HepG2 (cell line): Measurements from ENCODE around the gene CYP46A1. TPM values are rescaled to one million over a fixed set of nuclear protein-coding genes. Genes with fewer than 3 reads are reported as not detected.
A peak's percentile ranks its signal among the peaks of the same experiment; 100 is the strongest.

Source experiments
- ATAC-seq: fragments of 200-7000 bp; cut with Tn5 transposase; 3 replicates; pipeline ENCODE4 v1.9.1; 2020; ENCODE audit warnings: mild to moderate bottlenecking, moderate library complexity
- BruUV-seq: library from RNA; stranded (reverse); fragments of 400-500 nt; replicated peaks from 2 replicates; lab custom pipeline; 2021; lab: Mats Ljungman, UMichigan
- CTCF ChIA-PET: fragments of 300-600 bp; formaldehyde crosslinking; extraction: SDS; loops from one replicate; lab custom pipeline; 2021; ENCODE audit warnings: low total read pairs, inconsistent platforms, low intra/inter-chr PET ratio; lab: Yijun Ruan, JAX
- POLR2A ChIA-PET: fragments of 350-600 bp; sonication (Branson Sonifier 250); formaldehyde crosslinking; loops from one replicate; lab custom pipeline; 2020; ENCODE audit warnings: antibody characterized with exemption, inconsistent platforms; lab: Yijun Ruan, JAX
- DNase-seq: peaks from one replicate; pipeline ENCODE4 v3.0.0-alpha.2; 2015; ENCODE audit warnings: low spot score
- FAIRE-seq: peaks from 3 replicates; lab custom pipeline; 2011; peaks lifted over from hg19 to GRCh38; lab: Jason Lieb, UNC
- H2AFZ ChIP-seq: one replicate; pipeline ENCODE4 v1.6.1; 2011; ENCODE audit warnings: low read length, inconsistent platforms
- H3K27ac ChIP-seq: fragments of 300-600 bp; 3 replicates; pipeline ENCODE4 v1.8.0; 2011; ENCODE audit warnings: mixed run types, mild to moderate bottlenecking, mixed read lengths, low read length, inconsistent platforms; ENCODE audit not compliant: insufficient read depth; ENCODE audit errors: extremely low read length
- H3K27me3 ChIP-seq, 2 experiments: fragments of 200-600 bp in 1 of 2; 2 replicates in 1 of 2; 3 replicates in 1 of 2; pipeline versions ENCODE4 v1.6.0 to v1.8.0; 2011; ENCODE audit warnings: low read length in 2 of 2, mild to moderate bottlenecking in 2 of 2, moderate library complexity in 2 of 2, inconsistent platforms in 1 of 2; ENCODE audit not compliant: insufficient read depth in 2 of 2, control insufficient read depth in 1 of 2
- H3K36me3 ChIP-seq, 2 experiments: fragments of 200-600 bp in 1 of 2; replicated peaks in 1 of 2; 2 replicates in 1 of 2; 3 replicates in 1 of 2; pipeline versions ENCODE4 v1.5.1 to v1.8.0; 2011; ENCODE audit warnings: low read length in 2 of 2, inconsistent platforms in 1 of 2; ENCODE audit not compliant: insufficient read depth in 2 of 2, control insufficient read depth in 1 of 2
- H3K4me1 ChIP-seq: 2 replicates; pipeline ENCODE4 v1.5.1; 2012; ENCODE audit warnings: low read length, inconsistent platforms; ENCODE audit not compliant: insufficient read depth
- H3K4me2 ChIP-seq: 2 replicates; pipeline ENCODE4 v1.6.0; 2011; ENCODE audit warnings: low read depth, low read length, inconsistent platforms
- H3K4me3 ChIP-seq, 3 experiments: fragments of 200-600 bp in 1 of 3; sonication (generic), shearing (Covaris generic) in 1 of 3; replicated peaks in 1 of 3; 2 replicates each; pipeline ENCODE4 v1.5.1; 2011 to 2016; ENCODE audit warnings: low read length in 3 of 3, inconsistent platforms in 2 of 3, low read depth in 2 of 3, mild to moderate bottlenecking in 2 of 3, control low read depth in 1 of 3, mixed read lengths in 1 of 3; ENCODE audit not compliant: insufficient read depth in 1 of 3
- H3K79me2 ChIP-seq: one replicate; pipeline ENCODE4 v1.6.1; 2011; ENCODE audit warnings: low read length, inconsistent platforms; ENCODE audit not compliant: insufficient read depth
- H3K9ac ChIP-seq: 2 replicates; pipeline ENCODE4 v1.6.0; 2011; ENCODE audit warnings: mild to moderate bottlenecking, low read depth, low read length, inconsistent platforms; ENCODE audit not compliant: insufficient read depth
- H3K9me3 ChIP-seq: 2 replicates; pipeline ENCODE4 v1.5.1; 2012; ENCODE audit warnings: mild to moderate bottlenecking, low read length
- H4K20me1 ChIP-seq: 2 replicates; pipeline ENCODE4 v1.6.0; 2011; ENCODE audit warnings: inconsistent platforms, mild to moderate bottlenecking, low read length, moderate library complexity; ENCODE audit not compliant: insufficient read depth
- CHD2 ChIP-seq: IDR thresholded peaks from 2 replicates; pipeline ENCODE4 v1.6.1; 2011; ENCODE audit warnings: low read depth, low read length, improper control_type of control experiment
- SMARCE1 ChIP-seq: fragments of 450-650 bp; IDR thresholded peaks from 2 replicates; pipeline ENCODE4 v1.6.1; 2017; ENCODE audit warnings: borderline replicate concordance
- ZFP1 ChIP-seq: IDR thresholded peaks from 2 replicates; pipeline ENCODE4 v1.6.1; 2016
- ZNF441 ChIP-seq: sonication (generic); formaldehyde crosslinking; IDR thresholded peaks from 2 replicates; pipeline ENCODE4 v1.7.0; 2021; ENCODE audit warnings: missing genetic modification reagents, borderline replicate concordance
- WGBS: methylation state at CpG from one replicate; pipeline ENCODE4 v1.1.6; 2017; ENCODE audit warnings: low lambda C conversion rate; 5-methylcytosine and 5-hydroxymethylcytosine counted together
- in situ Hi-C: cut with HindIII; loops from 2 replicates; pipeline ENCODE4 v1.10.0; 2017; ENCODE audit warnings: low pct_unique_long_range_greater_than_20kb; ENCODE audit not compliant: extremely low pct_ligation_motif_present
- intact Hi-C: fragments of 100-400 bp; cut with micrococcal nuclease; formaldehyde crosslinking; loops from one replicate; pipeline ENCODE4 v1.10.0; 2022; ENCODE audit not compliant: unreplicated experiment
- polyA plus RNA-seq, 8 experiments: library from polyadenylated mRNA; depleted of rRNA in 3 of 8; stranded (reverse) in 7 of 8; unstranded in 1 of 8; fragments of >200 nt; fragmentation: Illumina TruSeq in 4 of 8; extraction: Trizol in 4 of 8; gene quantifications; 2 replicates each; pipeline versions ENCODE4 v1.2.1 to v1.2.3, GENCODE V29; 2011 to 2016; ENCODE audit warnings: low read depth in 4 of 8, missing spikeins in 1 of 8, mixed read lengths in 1 of 8; ENCODE audit not compliant: insufficient read depth in 1 of 8
- total RNA-seq, 5 experiments: library from RNA; depleted of rRNA; stranded (reverse); fragments of >200 nt; fragmentation: Illumina TruSeq; extraction: Trizol; gene quantifications; 2 replicates each; pipeline ENCODE4 v1.2.3, GENCODE V29; 2016; ENCODE audit warnings: low read depth in 1 of 5
- TF ChIP-seq, protein P1 (sequence below): sonication (generic); formaldehyde crosslinking; IDR thresholded peaks from 2 replicates; pipeline ENCODE4 v1.5.0; 2020; ENCODE audit warnings: mild to moderate bottlenecking, missing genetic modification reagents, borderline replicate concordance

Gene CYP46A1
- total and polyA plus RNA-seq, 2 of the 13 experiments (the other 11 are each of a cell fraction or from before 2014, with no cell fraction given): not detected

GRCh38 chr14:99662846-99663245 is 21.3 kb upstream of the CYP46A1 start:
- CTCF ChIA-PET: no interaction called here
- H3K27me3 ChIP-seq: peaks cover 4 to 21% of the 10 kb centered on the region in 2 experiments; a peak in 3 of 5 replicates
- intact Hi-C loops (no loop called here), in situ Hi-C loops (no loop called here)
- H3K79me2 ChIP-seq: no peaks in the 10 kb centered on the region
- ATAC-seq (no peak; the same call in 2 of the 3 replicates), FAIRE-seq (no peak), DNase-seq (no peak)
- no peak overlapping the region for H3K9ac ChIP-seq
- H3K4me1 ChIP-seq: peaks cover 37% of the 10 kb centered on the region
- H3K4me2 ChIP-seq: peak overlapping the region; percentile 52
- peak overlapping the region; percentile 44 for H2AFZ ChIP-seq
- BruUV-seq: no TSS peak
- no peaks in the 10 kb centered on the region for H3K36me3 ChIP-seq
- H3K9me3 ChIP-seq: no peaks in the 10 kb centered on the region
- peak overlapping the region in 2 of 3 experiments; percentile 14 to 27; a peak in 3 of 6 replicates for H3K4me3 ChIP-seq
- no peaks in the 10 kb centered on the region for H4K20me1 ChIP-seq
- TF ChIP-seq CHD2: no peak
- TF ChIP-seq SMARCE1: no peak
- TF ChIP-seq, protein P1, sequence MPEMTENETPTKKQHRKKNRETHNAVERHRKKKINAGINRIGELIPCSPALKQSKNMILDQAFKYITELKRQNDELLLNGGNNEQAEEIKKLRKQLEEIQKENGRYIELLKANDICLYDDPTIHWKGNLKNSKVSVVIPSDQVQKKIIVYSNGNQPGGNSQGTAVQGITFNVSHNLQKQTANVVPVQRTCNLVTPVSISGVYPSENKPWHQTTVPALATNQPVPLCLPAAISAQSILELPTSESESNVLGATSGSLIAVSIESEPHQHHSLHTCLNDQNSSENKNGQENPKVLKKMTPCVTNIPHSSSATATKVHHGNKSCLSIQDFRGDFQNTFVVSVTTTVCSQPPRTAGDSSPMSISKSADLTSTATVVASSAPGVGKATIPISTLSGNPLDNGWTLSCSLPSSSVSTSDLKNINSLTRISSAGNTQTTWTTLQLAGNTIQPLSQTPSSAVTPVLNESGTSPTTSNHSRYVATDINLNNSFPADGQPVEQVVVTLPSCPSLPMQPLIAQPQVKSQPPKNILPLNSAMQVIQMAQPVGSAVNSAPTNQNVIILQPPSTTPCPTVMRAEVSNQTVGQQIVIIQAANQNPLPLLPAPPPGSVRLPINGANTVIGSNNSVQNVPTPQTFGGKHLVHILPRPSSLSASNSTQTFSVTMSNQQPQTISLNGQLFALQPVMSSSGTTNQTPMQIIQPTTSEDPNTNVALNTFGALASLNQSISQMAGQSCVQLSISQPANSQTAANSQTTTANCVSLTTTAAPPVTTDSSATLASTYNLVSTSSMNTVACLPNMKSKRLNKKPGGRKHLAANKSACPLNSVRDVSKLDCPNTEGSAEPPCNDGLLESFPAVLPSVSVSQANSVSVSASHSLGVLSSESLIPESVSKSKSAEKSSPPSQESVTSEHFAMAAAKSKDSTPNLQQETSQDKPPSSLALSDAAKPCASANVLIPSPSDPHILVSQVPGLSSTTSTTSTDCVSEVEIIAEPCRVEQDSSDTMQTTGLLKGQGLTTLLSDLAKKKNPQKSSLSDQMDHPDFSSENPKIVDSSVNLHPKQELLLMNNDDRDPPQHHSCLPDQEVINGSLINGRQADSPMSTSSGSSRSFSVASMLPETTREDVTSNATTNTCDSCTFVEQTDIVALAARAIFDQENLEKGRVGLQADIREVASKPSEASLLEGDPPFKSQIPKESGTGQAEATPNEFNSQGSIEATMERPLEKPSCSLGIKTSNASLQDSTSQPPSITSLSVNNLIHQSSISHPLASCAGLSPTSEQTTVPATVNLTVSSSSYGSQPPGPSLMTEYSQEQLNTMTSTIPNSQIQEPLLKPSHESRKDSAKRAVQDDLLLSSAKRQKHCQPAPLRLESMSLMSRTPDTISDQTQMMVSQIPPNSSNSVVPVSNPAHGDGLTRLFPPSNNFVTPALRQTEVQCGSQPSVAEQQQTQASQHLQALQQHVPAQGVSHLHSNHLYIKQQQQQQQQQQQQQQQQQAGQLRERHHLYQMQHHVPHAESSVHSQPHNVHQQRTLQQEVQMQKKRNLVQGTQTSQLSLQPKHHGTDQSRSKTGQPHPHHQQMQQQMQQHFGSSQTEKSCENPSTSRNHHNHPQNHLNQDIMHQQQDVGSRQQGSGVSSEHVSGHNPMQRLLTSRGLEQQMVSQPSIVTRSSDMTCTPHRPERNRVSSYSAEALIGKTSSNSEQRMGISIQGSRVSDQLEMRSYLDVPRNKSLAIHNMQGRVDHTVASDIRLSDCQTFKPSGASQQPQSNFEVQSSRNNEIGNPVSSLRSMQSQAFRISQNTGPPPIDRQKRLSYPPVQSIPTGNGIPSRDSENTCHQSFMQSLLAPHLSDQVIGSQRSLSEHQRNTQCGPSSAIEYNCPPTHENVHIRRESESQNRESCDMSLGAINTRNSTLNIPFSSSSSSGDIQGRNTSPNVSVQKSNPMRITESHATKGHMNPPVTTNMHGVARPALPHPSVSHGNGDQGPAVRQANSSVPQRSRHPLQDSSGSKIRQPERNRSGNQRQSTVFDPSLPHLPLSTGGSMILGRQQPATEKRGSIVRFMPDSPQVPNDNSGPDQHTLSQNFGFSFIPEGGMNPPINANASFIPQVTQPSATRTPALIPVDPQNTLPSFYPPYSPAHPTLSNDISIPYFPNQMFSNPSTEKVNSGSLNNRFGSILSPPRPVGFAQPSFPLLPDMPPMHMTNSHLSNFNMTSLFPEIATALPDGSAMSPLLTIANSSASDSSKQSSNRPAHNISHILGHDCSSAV (CRISPR knock-in tag): no peak
- TF ChIP-seq ZFP1 (CRISPR knock-in tag): no peak
- no peak for TF ChIP-seq ZNF441 (CRISPR knock-in tag)
- TF ChIP-seq, all 625 proteins: peak for 0
- WGBS: 41% methylated on average over 8 of the region's 10 CpGs
- H3K27ac ChIP-seq: no peak overlapping the region
- POLR2A ChIA-PET: interaction anchor here (0.6 kb wide), 1 partner anchor 19 kb away, joined by 3 read pairs; no protein-coding TSS in a partner anchor
